Lower lobe of right lung (tissue), 2 donors: ENCODE data around the gene PSMD10. TPM values are rescaled to one million over a fixed set of nuclear protein-coding genes. Genes with fewer than 3 reads are reported as not detected.

ENCODE experiments used
- ATAC-seq, 2 donors: fragments of 200-7000 bp; cut with Tn5 transposase; one replicate each; pipeline ENCODE4 v1.9.1; 2020 to 2022; ENCODE audit warnings: mild to moderate bottlenecking in 2 of 2, moderate library complexity in 2 of 2
- DNase-seq: peaks from one replicate; pipeline ENCODE4 v3.0.0-alpha.2; 2020
- H3K27ac ChIP-seq: fragments of 200-600 bp; one replicate; pipeline ENCODE4 v1.8.0; 2022
- H3K27me3 ChIP-seq: fragments of 200-600 bp; one replicate; pipeline ENCODE4 v1.8.0; 2022; ENCODE audit warnings: low read depth
- H3K36me3 ChIP-seq: fragments of 200-600 bp; one replicate; pipeline ENCODE4 v1.8.0; 2022; ENCODE audit warnings: mild to moderate bottlenecking
- H3K4me1 ChIP-seq: fragments of 200-600 bp; one replicate; pipeline ENCODE4 v1.8.0; 2022
- H3K4me3 ChIP-seq: fragments of 200-600 bp; one replicate; pipeline ENCODE4 v1.8.0; 2022; ENCODE audit warnings: mild to moderate bottlenecking
- H3K9me3 ChIP-seq: fragments of 200-600 bp; one replicate; pipeline ENCODE4 v1.8.0; 2022
- CTCF ChIP-seq: fragments of 200-600 bp; IDR thresholded peaks from one replicate; pipeline ENCODE4 v1.8.0; 2022; ENCODE audit warnings: antibody characterized with exemption, mild to moderate bottlenecking
- intact Hi-C: fragments of 100-400 bp; cut with DNase I; formaldehyde crosslinking; loops from one replicate; pipeline ENCODE4 v1.11.0; 2022
- total RNA-seq: library from RNA; stranded (reverse); fragmentation: NEBNext Ultra II Directional; extraction: Animal tissue kit (Norgen Biotek cat#: 25700); gene quantifications from one replicate; pipeline ENCODE4 v1.2.1, GENCODE V29; 2021
- donor health status: DM: no; HTN: yes; CAD: no; lungs with severe emphysema.

The PSMD10 gene
- total RNA-seq, 1 donor from 2014 or later: 39.2 TPM

- intact Hi-C loops: no loop called here
- Histone ChIP-seq H3K4me3 (no peak overlapping the region), H3K9me3 (no peaks in the 10 kb centered on the region), H3K27me3 (no peaks in the 10 kb centered on the region), H3K36me3 (no peaks in the 10 kb centered on the region), H3K27ac (no peak overlapping the region), H3K4me1 (no peaks in the 10 kb centered on the region)
- TF ChIP-seq CTCF: no peak
- no peak for DNase-seq
- ATAC-seq: no peak
Observed at GRCh38 chrX:108072746-108073145, 18.6 kb downstream of the PSMD10 start.

GRCh38 chrX:108071578-108071977, 19.8 kb downstream of the PSMD10 start:
- no peak for DNase-seq
- no peak for TF ChIP-seq CTCF
- Histone ChIP-seq H3K9me3 (no peaks in the 10 kb centered on the region), H3K36me3 (no peaks in the 10 kb centered on the region), H3K4me3 (no peak overlapping the region), H3K27ac (no peak overlapping the region), H3K27me3 (no peaks in the 10 kb centered on the region), H3K4me1 (no peaks in the 10 kb centered on the region)
- no peak for ATAC-seq
- intact Hi-C loops: no loop called here

GRCh38 chrX:108070891-108071290, 20.5 kb downstream of the PSMD10 start:
- TF ChIP-seq CTCF: no peak
- Histone ChIP-seq H3K4me3 (no peak overlapping the region), H3K36me3 (no peaks in the 10 kb centered on the region), H3K4me1 (no peaks in the 10 kb centered on the region), H3K27ac (no peak overlapping the region), H3K27me3 (no peaks in the 10 kb centered on the region), H3K9me3 (no peaks in the 10 kb centered on the region)
- intact Hi-C loops: no loop called here
- no peak for ATAC-seq
- DNase-seq: no peak

GRCh38 chrX:108068121-108068520, 23.2 kb downstream of the PSMD10 start:
- TF ChIP-seq CTCF: no peak

GRCh38 chrX:108064613-108065012, 26.7 kb downstream of the PSMD10 start:
- intact Hi-C loops: no loop called here
- Histone ChIP-seq H3K27ac (no peak overlapping the region), H3K4me3 (no peak overlapping the region), H3K9me3 (no peaks in the 10 kb centered on the region), H3K36me3 (no peaks in the 10 kb centered on the region), H3K4me1 (no peaks in the 10 kb centered on the region), H3K27me3 (no peaks in the 10 kb centered on the region)
- no peak for TF ChIP-seq CTCF
- ATAC-seq (no peak), DNase-seq (no peak)

More at GRCh38 chrX:108068121-108068520, 23.2 kb downstream of the PSMD10 start:
- ATAC-seq (no peak), DNase-seq (no peak)
- Histone ChIP-seq H3K9me3 (no peaks in the 10 kb centered on the region), H3K4me3 (no peak overlapping the region), H3K27me3 (no peaks in the 10 kb centered on the region), H3K36me3 (no peaks in the 10 kb centered on the region), H3K4me1 (no peaks in the 10 kb centered on the region), H3K27ac (no peak overlapping the region)
- intact Hi-C loops: no loop called here

GRCh38 chrX:108064001-108064400, 27.3 kb downstream of the PSMD10 start:
- Histone ChIP-seq H3K4me1 (no peaks in the 10 kb centered on the region), H3K27me3 (no peaks in the 10 kb centered on the region), H3K9me3 (no peaks in the 10 kb centered on the region), H3K4me3 (no peak overlapping the region), H3K36me3 (no peaks in the 10 kb centered on the region), H3K27ac (no peak overlapping the region)
- no peak for TF ChIP-seq CTCF
- no peak for ATAC-seq
- no peak for DNase-seq
- intact Hi-C loops: no loop called here
